Chondrocyte (in vitro differentiated cells): ENCODE data around the gene KCNMB3. TPM values are rescaled to one million over a fixed set of nuclear protein-coding genes. Genes with fewer than 3 reads are reported as not detected.

Experiments used
- DNase-seq: peaks from one replicate; pipeline ENCODE4 v3.0.0; 2021; ENCODE audit warnings: mixed read lengths, low spot score
- H3K27ac Mint-ChIP-seq: one replicate; pipeline ENCODE4 v1.8.0; 2021; ENCODE audit warnings: mild to moderate bottlenecking, moderate library complexity, mixed read lengths; ENCODE audit not compliant: unreplicated experiment
- H3K27me3 Mint-ChIP-seq: 2 replicates; pipeline ENCODE4 v1.8.0; 2021; ENCODE audit warnings: low read depth, mixed read lengths
- H3K36me3 Mint-ChIP-seq: 2 replicates; pipeline ENCODE4 v1.8.0; 2021; ENCODE audit warnings: low read depth, mixed read lengths
- H3K4me1 Mint-ChIP-seq: 2 replicates; pipeline ENCODE4 v1.8.0; 2021; ENCODE audit warnings: low read depth, mild to moderate bottlenecking, mixed read lengths
- H3K4me3 Mint-ChIP-seq: one replicate; pipeline ENCODE4 v1.8.0; 2021; ENCODE audit warnings: mild to moderate bottlenecking, moderate library complexity, mixed read lengths; ENCODE audit not compliant: unreplicated experiment
- H3K9me3 Mint-ChIP-seq: 2 replicates; pipeline ENCODE4 v1.8.0; 2021; ENCODE audit warnings: low read depth, mixed read lengths
- total RNA-seq: library from RNA; stranded (reverse); gene quantifications from 3 replicates; pipeline ENCODE4 v1.2.1, GENCODE V29; 2021
- TF ChIP-seq, protein P1 (sequence below): fragments of 200-600 bp; sonication (generic); IDR thresholded peaks from 2 replicates; pipeline ENCODE4 v1.5.0; 2021; ENCODE audit warnings: antibody characterized with exemption, mild to moderate bottlenecking, moderate library complexity

KCNMB3 gene
- total RNA-seq, 1 donor from 2014 or later = 2.0 TPM

DNA sequence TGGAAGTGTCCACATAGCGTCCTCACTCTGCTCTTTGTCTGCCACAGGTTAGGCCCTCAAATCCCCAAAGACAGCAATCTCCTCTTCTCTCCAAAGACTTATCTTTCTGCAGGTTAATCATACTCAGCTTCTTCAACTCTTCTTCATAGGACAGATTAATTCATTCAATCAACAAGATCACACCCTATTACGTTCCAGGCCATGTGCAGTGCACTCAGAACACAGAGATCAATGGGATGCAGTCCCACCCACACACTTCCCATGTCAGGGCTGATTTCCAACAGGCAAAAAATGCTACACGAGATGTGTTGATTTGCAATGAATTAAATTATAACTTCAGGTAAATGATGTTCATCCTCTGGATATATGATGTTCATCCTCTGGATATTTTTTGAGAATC lies 38.4 kb upstream of the KCNMB3 start:
- Mint-ChIP-seq H3K27me3 (peaks cover 6% of the 10 kb centered on the region), H3K4me1 (no peaks in the 10 kb centered on the region), H3K9me3 (no peaks in the 10 kb centered on the region)

DNA sequence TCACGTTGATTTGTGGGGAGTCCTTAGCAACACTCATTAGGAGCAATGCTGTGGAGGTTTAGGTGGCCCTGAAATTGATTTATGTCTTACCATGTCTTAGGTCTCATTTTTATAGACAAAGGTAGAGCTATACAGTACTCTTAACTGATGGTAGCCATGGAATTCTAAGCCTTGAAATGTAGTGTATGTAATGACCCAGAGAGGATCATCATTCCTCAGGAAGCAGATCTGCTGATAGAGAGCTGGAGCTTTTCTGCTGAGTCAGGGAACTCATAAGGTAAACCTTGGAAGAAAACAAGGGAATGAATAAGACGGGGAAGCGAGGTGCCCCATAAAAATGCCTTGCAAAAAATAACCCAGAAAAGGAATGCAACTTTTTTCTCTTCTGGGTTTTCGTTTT lies 37.9 kb upstream of the KCNMB3 start:
- peaks cover 3% of the 10 kb centered on the region for H3K36me3 Mint-ChIP-seq

More for the DNA sequence above, 38.4 kb upstream of the KCNMB3 start:
- Mint-ChIP-seq H3K4me3 (no peak overlapping the region), H3K36me3 (no peaks in the 10 kb centered on the region), H3K27ac (no peak overlapping the region)
- TF ChIP-seq, protein P1, sequence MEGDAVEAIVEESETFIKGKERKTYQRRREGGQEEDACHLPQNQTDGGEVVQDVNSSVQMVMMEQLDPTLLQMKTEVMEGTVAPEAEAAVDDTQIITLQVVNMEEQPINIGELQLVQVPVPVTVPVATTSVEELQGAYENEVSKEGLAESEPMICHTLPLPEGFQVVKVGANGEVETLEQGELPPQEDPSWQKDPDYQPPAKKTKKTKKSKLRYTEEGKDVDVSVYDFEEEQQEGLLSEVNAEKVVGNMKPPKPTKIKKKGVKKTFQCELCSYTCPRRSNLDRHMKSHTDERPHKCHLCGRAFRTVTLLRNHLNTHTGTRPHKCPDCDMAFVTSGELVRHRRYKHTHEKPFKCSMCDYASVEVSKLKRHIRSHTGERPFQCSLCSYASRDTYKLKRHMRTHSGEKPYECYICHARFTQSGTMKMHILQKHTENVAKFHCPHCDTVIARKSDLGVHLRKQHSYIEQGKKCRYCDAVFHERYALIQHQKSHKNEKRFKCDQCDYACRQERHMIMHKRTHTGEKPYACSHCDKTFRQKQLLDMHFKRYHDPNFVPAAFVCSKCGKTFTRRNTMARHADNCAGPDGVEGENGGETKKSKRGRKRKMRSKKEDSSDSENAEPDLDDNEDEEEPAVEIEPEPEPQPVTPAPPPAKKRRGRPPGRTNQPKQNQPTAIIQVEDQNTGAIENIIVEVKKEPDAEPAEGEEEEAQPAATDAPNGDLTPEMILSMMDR = no peak
- no peak for DNase-seq

DNA sequence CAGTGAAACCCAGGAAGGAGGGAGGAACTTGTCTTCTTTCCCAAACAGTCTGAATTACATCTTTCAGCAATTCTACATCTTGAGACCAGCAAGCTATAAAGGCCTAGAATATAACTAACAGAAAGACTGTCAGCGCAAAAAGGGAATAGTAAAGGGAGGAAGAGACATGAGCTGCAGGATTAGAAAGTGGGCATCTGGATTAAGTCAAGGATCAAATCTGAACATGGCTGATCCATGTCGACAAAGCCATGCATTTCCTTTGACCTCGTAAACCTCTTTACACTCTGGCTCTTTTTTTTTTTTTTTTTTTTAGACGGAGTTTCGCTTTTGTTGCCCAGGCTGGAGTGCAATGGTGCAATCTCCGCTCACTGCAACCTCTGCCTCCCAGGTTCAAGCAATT lies 35.4 kb upstream of the KCNMB3 start:
- Mint-ChIP-seq H3K27ac (no peak overlapping the region), H3K36me3 (peaks cover 3% of the 10 kb centered on the region), H3K27me3 (peaks cover 4% of the 10 kb centered on the region), H3K9me3 (no peaks in the 10 kb centered on the region), H3K4me3 (no peak overlapping the region), H3K4me1 (no peaks in the 10 kb centered on the region)
- TF ChIP-seq, protein P1 = no peak
- no peak for DNase-seq

More for the DNA sequence above, 37.9 kb upstream of the KCNMB3 start:
- TF ChIP-seq, protein P1 = no peak
- Mint-ChIP-seq H3K4me3 (no peak overlapping the region), H3K4me1 (no peaks in the 10 kb centered on the region), H3K27me3 (peaks cover 8% of the 10 kb centered on the region), H3K9me3 (no peaks in the 10 kb centered on the region), H3K27ac (no peak overlapping the region)
- DNase-seq = no peak

DNA sequence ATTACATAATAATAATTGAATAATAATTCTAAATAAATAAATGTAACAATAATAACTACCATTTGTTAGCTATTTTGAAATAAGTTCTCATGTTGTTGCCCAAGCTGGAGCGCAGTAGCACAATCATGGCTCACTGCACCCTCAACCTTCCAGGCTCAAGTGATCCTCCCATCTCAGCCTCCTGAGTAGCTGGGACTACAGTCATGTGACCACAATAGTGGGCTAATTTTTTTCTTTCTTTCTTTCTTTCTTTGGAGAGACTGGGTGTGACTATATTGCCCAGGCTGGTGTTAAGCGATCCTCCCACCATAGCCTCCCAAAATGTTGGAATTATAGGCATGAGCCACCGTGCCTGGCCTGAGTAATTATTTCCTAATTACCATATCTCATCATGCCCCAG lies 30.9 kb upstream of the KCNMB3 start:
- no peak overlapping the region for H3K4me3 Mint-ChIP-seq
- TF ChIP-seq, protein P1 = no peak

DNA sequence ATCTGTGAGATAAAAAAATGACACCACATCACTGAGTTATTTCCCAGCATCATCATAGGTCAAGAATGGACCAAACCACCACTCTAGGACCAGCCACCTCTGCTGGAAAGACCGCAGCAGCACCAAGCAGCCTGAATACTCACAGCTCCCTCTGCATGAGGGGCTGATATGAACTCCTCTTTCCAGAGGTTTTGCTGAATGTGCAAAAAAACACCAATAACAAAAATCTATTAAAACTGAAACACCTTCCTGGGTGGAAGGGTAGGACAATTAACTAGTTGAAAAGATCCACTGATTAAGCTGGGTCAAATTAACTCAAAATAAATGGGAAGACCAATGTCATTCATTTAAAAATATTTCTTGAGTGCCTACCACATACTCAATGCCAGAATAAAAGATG lies 28.9 kb upstream of the KCNMB3 start:
- Mint-ChIP-seq H3K27me3 (peaks cover 3% of the 10 kb centered on the region), H3K36me3 (peaks cover 3% of the 10 kb centered on the region), H3K4me3 (no peak overlapping the region), H3K27ac (no peak overlapping the region), H3K9me3 (no peaks in the 10 kb centered on the region), H3K4me1 (no peaks in the 10 kb centered on the region)
- TF ChIP-seq, protein P1 = no peak
- no peak for DNase-seq

More for the DNA sequence above, 30.9 kb upstream of the KCNMB3 start:
- DNase-seq = no peak
- H3K4me1 Mint-ChIP-seq = no peaks in the 10 kb centered on the region
- peaks cover 4% of the 10 kb centered on the region for H3K27me3 Mint-ChIP-seq
- H3K36me3 Mint-ChIP-seq = peaks cover 3% of the 10 kb centered on the region
- no peaks in the 10 kb centered on the region for H3K9me3 Mint-ChIP-seq
- no peak overlapping the region for H3K27ac Mint-ChIP-seq
